Mucosa of descending colon (tissue), 3 donors: ENCODE data around the gene OSBPL10. TPM values are rescaled to one million over a fixed set of nuclear protein-coding genes. Genes with fewer than 3 reads are reported as not detected.

Source experiments
- ATAC-seq: fragments of 200-7000 bp; cut with Tn5 transposase; one replicate; pipeline ENCODE4 v1.9.1; 2020; ENCODE audit warnings: mild to moderate bottlenecking, moderate library complexity
- DNase-seq, 3 donors: peaks; one replicate each; pipeline ENCODE4 v3.0.0-alpha.2; 2020
- H3K36me3 ChIP-seq: fragments of 200-600 bp; one replicate; pipeline ENCODE4 v1.8.0; 2021; ENCODE audit warnings: low read depth, mild to moderate bottlenecking
- H3K4me1 ChIP-seq: fragments of 200-600 bp; one replicate; pipeline ENCODE4 v1.8.0; 2021; ENCODE audit warnings: low read depth, mild to moderate bottlenecking
- H3K4me3 ChIP-seq: fragments of 200-600 bp; one replicate; pipeline ENCODE4 v1.8.0; 2021; ENCODE audit warnings: mild to moderate bottlenecking
- H3K9me3 ChIP-seq: fragments of 200-600 bp; one replicate; pipeline ENCODE4 v1.8.0; 2021; ENCODE audit warnings: mild to moderate bottlenecking
- CTCF ChIP-seq: fragments of 200-600 bp; IDR thresholded peaks from one replicate; pipeline ENCODE4 v1.8.0; 2022; ENCODE audit warnings: antibody characterized with exemption, mild to moderate bottlenecking
- intact Hi-C, 2 donors: fragments of 100-400 bp; cut with DNase I in 1 of 2; cut with micrococcal nuclease in 1 of 2; formaldehyde crosslinking; loops; one replicate each; pipeline versions ENCODE4 v1.11.0 to v1.11.1; 2022; cut with DNase I, micrococcal nuclease
- total RNA-seq, 3 donors: library from RNA; stranded (reverse); fragmentation: NEBNext Ultra II Directional in 2 of 3; extraction: Animal tissue kit (Norgen Biotek cat#: 25700) in 2 of 3; gene quantifications; one replicate each; pipeline versions ENCODE4 v1.2.1 to v1.2.4, GENCODE V29; 2021 to 2023
- donor health status: DM: no; HTN: no; CAD: no; lungs with moderate emphysema.
- donor health status: DM: no; HTN: no; CAD: no.
- donor health status: DM: no; HTN: yes; CAD: no.

OSBPL10 gene
- total RNA-seq, 3 donors from 2014 or later: 15.7 to 23.9 (median 16.6) TPM

DNA sequence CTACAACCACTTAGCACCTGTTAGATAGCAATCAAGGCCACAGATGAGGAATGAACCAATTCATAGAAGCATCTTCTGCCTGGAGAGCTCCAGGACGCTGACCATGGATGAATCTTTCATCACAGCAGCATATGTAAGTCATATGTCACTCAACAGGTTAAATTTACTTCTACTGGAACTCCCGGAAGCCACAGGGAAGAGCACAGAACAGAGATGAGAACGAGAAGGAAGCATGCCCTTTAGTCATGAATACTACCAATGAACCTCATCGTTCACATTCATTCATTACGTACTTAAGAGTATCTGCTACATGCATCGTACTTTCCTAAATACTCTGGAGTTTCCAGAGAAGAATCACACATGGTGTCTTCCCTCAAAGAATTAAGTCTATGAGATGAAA, 255.5 kb downstream of the OSBPL10 start:
- no peaks in the 10 kb centered on the region for H3K9me3 ChIP-seq
- intact Hi-C loops: no loop called here
- no peak for TF ChIP-seq CTCF
- no peak overlapping the region for H3K4me3 ChIP-seq
- ATAC-seq: no peak
- H3K4me1 ChIP-seq: no peaks in the 10 kb centered on the region
- no peak for DNase-seq
- no peaks in the 10 kb centered on the region for H3K36me3 ChIP-seq

- Histone ChIP-seq H3K4me1 (no peaks in the 10 kb centered on the region), H3K4me3 (no peak overlapping the region), H3K36me3 (no peaks in the 10 kb centered on the region), H3K9me3 (no peaks in the 10 kb centered on the region)
- TF ChIP-seq CTCF: no peak
- ATAC-seq (no peak), DNase-seq (no peak)
- intact Hi-C loops: no loop called here
Observed at GRCh38 chr3:31724651-31725050, 256.4 kb downstream of the OSBPL10 start.

GRCh38 chr3:31724116-31724515, 256.9 kb downstream of the OSBPL10 start:
- Histone ChIP-seq H3K9me3 (no peaks in the 10 kb centered on the region), H3K36me3 (no peaks in the 10 kb centered on the region), H3K4me1 (no peaks in the 10 kb centered on the region), H3K4me3 (no peak overlapping the region)
- intact Hi-C loops: no loop called here
- TF ChIP-seq CTCF: no peak
- no peak for ATAC-seq
- DNase-seq: no peak

DNA sequence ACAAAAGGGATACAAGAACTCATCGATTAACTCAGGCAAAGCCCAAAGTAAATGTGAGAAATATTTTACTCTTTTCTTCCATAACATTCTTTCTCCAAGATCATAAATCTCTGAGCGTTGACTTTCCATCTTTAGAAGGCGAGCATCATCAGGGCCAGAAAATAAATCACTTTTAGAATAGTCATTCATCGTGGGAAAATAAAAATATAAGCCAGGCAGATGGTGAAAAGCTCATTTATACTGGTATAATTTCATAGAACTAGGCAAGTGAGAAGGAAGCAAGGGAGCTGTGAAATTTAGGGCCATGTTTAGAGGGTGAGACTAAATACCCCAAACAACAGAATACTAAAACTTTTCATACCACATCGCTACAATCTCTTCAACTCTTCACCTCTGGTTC, 257.4 kb downstream of the OSBPL10 start:
- ATAC-seq (no peak), DNase-seq (no peak)
- intact Hi-C loops: no loop called here
- H3K9me3 ChIP-seq: no peaks in the 10 kb centered on the region
- no peaks in the 10 kb centered on the region for H3K36me3 ChIP-seq
- no peak for TF ChIP-seq CTCF
- H3K4me1 ChIP-seq: no peaks in the 10 kb centered on the region
- H3K4me3 ChIP-seq: no peak overlapping the region

- Histone ChIP-seq H3K4me3 (no peak overlapping the region), H3K9me3 (no peaks in the 10 kb centered on the region), H3K36me3 (no peaks in the 10 kb centered on the region), H3K4me1 (no peaks in the 10 kb centered on the region)
- TF ChIP-seq CTCF: no peak
- intact Hi-C loops: no loop called here
- DNase-seq (no peak), ATAC-seq (no peak)
Observed at GRCh38 chr3:31721676-31722075, 259.4 kb downstream of the OSBPL10 start.
